Stimulated activated CD8-positive, alpha-beta memory T cell treated with anti-CD3 and anti-CD28 coated beads, Interleukin-2, amount 100 ng/mL, for 48 hours (primary cell): ENCODE results near the gene CDK2AP2.

ENCODE experiments used
- DNase-seq, 2 donors: peaks; one replicate each; pipeline ENCODE4 v3.0.0-alpha.2; 2020; ENCODE audit warnings: low read depth in 2 of 2

The CDK2AP2 gene

DNA sequence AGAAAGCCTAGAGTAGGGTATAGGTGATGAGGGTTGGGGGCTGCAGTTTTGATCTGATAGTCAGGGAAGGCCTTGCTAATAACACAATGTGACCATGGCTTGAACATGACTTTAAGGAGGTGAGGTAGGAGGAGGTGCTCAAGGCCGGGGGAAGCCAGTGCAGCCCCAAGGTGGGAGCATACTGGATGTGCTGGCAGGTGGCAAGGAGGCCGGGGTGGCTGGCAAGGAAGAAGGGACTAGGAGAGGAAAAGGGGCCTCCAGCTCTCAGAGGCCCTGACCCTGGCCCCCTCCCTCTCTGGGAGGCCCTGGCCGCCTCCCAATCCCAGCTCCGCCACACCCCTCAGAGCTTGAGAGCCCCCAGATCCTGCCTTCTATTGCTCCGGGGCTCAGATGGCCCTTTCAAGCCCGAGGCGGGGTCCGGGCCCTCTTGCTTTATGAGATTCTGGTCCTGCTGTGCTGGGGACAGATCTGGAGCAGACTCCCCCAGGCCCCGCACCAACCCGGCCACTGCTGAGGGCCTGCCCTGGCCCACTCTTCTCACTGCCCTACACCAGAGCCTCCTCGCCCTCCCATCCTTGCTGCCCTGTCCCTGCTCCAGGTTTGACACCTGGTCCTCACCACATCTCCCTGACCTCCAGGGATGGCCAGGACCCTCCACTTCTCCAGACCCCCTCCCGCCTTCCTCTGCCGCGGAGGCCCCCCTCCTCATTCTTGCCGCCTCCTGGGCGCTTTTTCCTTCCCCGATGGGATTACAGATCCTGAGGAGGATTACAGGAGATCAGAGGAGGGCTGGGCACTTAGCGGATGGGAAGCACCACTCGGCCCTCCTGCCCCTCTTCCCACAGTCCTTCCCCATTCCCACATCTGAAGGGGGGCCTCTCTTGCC, 4.6 kb downstream of the CDK2AP2 start:
- no peak for DNase-seq

DNA sequence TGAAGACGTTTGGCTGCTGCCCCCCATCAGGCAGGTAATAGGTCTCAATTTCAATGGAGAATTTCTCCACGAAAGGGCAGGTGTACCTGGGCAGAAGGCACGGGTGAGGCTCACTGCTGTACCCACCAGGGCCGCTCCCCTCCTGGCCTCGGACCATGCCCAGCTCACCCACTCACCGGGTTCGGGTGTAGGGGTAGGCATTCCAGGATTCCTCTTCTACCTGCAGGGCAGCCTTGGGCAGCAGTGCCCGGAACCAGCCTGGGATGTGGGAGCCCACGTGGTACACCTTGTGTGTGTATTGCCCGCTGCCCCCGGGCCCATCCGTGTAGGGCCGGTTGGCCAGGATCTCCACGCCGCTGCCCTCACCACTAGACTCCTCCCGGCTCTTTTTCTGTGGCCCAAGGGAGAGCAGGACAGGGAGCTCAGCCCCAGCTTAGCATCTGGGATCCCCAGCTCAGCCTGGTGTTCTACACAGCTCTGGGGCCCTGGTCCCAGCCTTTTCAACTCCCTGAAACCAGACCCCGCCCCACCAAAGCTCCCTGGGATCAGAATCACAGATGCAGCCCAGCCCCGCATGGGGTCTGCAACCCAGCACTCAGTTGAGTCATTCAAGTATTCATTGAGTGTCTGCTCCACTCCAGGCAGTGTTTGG, 5.5 kb downstream of the CDK2AP2 start:
- DNase-seq: no peak

DNA sequence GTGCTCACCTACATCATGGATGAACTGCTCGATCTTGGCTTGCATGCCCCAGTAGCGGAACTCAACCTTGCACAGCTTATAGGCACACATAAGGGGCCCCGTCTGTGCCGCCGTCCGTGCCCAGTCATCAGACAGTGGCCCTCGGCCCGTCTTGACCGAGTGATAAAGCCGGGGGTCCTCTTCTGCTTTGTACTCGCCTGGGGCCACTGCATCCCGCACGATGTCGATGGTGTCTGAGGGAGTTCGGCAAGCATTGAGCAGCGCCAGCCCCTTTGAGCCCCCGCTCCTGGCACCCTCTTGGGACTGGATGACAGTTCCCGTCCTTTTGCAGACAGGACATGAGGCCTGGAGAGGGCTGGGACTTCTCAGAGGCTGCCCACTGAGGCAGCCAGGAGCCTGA, 6.1 kb downstream of the CDK2AP2 start:
- no peak for DNase-seq

DNA sequence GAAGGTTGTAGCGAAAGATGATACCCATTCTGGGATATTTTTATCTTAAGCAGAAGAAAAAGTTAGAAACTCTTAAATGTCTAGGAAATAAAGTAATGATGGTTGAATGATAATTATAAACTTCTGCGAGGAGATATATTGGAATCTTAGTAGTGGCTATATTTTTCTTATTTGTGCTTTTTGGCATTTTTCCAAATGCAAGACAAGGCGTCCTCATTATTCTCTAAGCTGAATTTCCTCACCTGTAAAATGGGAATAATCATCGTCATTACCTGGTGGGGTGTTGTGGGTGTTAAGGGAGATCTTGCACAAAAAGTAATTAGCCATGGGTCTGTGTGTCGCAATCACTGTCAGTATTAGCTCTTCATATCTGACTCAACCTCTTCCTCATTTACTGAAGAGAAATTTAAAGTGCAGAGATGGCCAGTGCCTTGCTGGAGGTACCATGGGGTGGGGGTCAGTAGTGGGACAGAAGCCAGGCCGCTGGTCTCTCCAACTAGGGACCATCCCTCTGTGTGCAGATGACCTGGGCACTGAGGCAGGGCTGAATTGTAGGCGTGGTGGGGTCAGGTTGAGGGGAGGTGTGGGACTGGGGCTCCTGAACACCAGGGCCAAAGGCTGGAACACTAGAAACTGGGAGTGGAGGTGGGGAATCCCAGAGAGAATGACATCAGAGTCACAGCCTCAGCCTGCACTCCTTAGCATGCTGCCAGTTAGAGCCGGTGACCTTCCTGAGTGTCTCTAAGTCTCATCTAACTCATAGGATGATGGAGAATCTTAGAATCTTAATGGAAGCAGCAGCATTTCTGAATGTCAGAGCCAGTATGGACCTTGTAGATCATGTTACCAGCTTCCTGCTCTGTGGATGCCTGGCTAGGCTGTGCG, 6.9 kb downstream of the CDK2AP2 start:
- DNase-seq: no peak

DNA sequence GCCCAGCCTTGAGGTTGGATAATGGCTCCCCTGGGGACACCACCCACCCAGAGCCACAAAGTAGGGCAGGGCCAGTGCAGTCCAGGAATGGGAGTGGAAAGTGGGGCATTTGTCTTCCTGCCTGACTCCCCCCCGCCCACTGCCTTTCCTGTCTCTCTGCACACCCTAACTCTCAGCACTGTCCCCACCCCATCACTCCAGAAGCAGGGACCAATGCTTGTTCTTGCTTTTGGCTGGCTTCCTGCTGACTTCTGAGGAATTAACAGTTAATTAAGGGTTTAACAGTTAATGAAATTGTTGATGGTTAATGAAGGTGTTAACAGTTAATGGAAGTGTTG, 7.5 kb downstream of the CDK2AP2 start:
- no peak for DNase-seq

DNA sequence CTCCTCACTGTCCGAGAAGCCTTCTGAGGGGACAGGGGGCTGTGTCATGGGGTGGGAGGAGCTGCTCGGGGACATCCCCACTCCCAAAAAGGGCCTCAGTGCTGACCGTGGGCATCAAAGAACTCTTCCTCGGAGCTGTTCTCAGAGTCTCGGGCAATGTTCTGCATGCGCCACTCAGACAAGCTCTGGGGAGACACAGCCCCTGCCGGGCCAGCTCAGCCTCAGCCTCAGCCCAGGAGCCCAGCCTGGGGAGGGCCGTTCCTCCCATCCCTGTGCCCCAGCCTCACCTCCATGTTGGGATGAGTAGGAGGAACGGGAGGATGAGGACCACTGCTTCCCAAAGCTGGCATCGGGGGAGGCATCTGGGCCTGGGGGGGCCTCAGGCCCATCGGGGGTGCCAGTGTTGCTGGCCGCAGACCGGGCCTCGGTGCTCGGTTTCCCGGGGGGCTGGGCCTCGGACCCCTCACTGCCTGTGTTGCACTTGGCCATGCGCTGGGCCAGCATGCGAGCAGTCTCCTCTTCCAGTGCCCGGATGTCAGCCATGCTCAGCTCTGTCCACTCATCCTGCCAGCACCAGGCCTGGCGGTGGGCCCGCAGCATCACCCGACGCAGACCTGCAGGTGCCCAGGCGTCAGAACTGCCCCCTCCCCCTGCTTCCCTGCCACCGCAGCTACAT, 8.0 kb downstream of the CDK2AP2 start:
- DNase-seq: no peak

DNA sequence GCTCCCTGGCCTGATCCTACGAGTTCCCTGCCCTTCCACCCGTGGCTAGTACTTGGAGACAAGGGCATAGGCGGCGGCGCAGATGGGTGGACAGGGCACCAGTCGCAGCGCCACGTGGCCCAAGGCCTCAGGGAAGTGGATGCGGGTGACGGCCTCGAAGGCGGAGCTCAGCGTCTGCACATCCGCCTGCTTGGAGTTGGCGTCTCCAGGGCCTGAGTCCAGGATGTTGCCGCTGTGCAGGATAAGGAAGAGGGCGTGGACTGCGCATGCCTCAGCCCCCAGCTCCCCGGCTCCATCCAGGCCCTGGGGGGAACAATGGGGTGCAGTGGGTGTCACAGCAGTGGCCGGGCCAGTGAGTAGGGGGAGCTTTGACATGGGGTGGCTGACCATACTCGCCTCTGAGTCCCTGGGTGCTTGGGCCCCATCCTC, 9.4 kb downstream of the CDK2AP2 start:
- DNase-seq: no peak

DNA sequence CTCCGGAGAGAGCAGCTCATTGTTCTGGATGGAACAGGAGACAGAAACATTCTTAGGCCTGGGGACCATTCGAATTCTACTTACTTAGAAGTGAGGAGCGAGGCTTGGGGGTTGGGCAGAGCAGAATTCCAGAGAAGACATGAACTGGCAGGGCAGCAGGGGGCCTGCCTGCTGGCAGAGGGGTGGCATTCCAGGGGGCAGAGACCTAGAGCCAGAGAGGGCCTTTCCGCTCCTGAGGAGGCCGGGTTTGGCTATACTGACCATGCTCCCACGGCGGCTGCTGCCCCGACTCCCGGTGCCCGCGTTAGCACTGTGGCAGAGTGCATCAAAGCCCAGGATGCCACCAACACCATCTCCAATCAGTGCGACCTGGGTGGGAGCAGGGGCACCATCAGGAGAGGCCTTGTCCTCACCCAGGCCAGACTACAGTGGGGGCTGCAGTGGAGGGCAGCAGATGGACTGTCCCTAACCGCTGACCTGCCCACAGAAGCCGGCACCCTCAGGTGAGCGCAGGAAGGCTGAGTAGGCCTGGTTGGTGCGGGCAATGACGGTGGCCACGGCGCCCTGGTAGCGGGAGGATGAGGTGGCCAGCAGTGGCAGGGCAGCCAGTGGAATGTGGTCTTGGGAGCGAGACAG, 10.2 kb downstream of the CDK2AP2 start:
- DNase-seq: no peak

DNA sequence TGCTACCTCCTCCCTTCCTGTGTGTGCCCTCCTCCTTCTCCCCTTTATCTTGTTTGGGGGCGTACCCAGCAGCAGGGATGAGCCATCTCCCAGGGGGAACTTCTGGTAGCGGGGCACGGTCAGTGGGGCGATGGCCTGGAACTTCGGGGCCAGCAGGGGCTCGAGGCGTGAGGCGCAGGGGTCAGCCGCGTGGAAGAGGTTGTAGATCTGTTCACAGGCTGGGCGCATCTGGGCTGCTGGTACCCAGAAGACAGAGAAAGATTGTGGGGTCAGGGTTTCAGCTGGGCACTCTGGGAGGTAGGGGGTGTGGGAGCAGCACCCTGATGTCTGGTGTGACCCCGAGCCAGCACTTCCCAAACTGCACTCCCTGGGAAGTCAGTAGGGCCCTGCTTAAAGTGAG, 11.8 kb downstream of the CDK2AP2 start:
- no peak for DNase-seq

DNA sequence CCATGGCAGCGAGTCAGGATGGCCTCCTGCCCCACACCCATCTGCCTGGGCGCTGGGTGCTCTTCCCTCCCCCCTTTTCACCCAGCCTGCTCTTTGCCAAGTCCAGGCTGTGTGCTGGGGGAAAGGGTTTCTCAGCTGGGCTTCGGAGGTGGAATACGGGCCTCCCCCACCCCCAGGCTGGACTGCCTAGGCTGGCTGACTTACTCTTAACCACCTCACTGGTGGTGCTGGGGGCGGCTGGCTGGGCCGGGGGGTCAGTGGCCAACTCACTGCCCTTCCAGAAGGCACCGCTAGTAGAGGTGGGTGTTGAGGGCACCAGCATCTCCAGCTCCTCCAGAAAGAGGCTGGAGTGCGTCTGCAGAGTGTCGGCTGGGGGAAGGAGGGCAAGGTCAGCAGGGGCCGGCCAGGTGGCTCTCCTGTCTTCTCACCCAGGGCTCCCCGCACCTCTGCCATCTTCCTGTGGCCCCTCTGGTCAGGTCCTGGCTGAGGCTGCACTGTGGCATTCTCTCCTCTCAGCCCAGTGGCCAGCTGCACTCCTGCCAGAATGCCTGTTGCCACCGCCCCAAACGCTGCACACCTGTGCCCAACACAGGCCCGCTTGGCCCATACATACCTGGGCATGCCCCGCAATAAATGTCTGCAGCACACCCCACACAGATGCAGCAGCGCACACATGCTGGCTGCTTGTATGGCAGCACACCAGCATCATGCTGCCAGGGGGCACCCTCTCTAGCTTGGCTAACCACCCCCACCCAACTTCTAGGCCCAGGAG, 12.5 kb downstream of the CDK2AP2 start:
- no peak for DNase-seq

DNA sequence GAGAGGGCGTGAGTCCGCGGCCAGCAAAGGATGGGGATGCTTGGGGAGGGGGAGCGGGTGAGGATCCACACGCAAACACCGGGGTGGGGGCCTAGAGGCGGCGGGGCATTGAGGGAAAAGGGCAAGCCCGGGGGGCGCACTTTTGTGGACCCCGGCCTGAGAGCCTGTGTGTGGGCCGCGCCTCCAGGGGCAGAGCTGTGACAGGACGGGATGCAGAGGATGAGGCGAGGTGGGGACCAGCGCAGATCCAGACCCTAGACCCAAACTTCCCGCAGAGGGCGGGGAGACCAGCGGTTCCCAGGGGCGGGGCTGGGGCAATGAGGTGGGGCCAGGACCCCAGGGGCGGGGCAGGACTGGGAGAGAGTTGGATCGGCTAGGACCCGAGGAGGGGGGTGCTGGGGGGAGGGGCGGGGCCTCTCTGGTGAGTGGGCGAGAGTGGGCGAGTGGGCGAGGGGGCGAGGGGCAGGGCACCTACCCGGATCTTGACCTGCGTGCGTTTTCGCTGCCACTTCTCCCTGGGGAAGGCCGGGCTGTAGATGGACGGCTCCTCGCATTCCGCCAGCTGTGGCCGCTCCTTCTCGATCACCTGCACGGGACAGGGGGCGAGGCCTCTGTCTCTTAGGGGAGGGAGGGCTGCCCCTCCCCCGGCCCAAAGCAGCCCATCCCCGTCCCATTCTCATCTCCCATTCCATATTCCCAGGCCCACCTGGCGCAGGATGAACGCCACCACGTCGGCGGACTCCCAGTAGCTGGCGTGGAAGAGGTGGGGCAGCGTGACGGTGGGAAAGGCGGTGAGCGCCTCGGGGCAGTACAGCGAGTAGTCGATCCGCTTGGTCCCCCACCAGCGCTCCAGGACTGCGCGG, 13.4 kb downstream of the CDK2AP2 start:
- no peak for DNase-seq

DNA sequence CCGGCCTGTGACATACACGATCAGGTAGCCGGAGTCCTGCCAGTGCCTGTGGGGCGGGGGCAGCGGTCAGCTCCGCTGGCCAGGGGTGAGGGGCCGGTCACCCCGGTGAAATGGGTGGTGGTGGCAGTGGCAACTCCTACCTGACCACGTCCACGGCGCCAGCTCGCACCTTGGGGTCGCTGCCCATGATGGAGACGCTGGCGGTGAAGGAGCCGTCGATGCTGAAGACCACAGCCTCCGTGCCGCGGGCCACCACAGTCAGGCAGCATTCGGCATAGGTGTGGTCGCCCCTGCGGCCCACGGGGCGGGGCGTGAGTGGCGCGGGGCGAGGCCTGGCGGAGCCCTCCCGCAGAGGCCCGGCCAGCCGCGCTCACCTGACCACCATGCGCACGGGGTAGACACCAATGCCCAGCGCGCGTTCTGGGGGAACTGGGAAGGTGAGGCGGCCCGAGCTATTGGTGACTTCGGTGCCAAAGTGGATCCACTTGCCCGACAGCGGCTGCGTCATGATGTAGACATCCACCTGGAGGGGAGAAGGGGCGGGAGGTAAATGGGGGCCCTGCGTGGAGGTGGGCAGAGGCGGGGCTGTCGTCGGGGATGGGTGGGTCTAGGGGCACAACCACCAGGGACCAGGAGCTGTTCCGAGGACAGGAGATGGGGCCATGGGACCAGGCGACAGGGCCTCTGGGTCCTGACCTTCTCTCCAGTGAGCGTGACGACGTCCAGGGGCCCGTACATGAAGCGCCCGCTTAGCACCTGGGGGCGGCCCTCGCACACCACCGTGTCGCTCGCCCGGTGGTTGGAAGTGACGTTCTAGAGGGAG, 14.2 kb downstream of the CDK2AP2 start:
- no peak for DNase-seq

DNA sequence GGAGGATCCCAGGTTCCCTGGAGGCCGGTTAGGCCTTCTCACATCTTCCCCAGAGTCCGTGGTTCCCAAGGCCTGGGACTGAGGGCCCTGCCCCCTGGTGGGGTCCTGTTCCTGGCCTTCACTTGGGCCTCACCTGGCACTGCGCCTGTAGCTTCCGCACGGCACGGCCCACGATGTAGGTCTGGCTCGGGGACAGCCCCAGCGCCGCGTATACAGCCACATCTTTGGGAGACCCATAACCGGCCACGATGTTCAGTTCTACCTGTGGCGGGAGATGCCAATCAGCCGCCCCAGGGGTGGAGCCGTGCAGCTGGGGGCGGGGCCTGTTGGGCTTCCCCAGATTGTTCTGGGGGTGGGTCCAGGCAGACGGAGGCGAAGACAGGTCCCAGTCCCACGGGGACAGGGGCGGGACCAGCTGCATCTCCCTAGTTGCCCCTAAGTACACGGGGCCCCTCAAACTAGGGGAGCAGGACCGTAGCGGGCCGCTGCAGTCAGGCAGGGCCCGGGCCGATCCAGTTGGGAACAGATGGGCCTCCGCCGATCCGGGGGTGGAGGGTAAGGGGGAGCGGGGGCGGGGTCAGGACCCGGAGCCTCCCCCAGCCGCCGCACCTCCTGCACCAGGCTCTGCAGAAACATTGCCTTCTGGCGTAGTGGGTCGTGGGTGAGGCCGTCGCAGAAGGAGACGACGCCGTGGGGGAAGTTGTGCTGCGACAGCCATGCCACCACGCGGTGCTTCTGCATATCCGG, 15.0 kb downstream of the CDK2AP2 start:
- no peak for DNase-seq

DNA sequence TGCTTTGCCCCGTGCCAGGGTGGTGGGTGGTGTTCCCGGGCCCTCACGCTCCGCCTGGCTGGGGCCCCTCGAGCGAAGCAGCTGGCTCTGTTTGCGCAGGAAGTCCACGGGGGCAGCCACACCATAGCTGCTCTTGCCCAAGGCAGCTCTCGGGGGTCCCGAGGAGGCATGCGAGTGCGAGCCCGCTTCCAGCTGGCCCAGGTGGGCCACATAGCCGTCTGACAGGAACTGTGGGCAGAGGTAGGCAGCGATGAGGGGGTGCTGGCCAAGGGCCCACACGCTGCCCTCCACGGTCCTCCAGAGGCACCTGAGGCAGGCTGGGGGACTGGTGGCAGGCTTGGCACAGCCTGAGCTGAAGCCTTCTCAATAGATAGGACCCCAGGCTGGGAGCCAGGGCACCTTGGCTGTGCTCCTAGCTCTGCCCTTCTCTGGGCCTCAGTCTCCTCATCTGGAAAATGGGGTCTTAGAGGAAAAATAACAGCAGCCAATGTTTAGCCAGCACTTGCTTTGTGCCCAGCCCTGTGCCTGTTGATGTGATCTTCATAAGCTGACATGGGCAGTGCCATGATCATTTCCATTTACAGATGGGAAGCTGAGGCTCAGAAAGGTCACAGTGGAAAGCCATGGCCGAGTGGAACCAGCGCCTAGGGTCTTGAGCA, 15.8 kb downstream of the CDK2AP2 start:
- DNase-seq: no peak

DNA sequence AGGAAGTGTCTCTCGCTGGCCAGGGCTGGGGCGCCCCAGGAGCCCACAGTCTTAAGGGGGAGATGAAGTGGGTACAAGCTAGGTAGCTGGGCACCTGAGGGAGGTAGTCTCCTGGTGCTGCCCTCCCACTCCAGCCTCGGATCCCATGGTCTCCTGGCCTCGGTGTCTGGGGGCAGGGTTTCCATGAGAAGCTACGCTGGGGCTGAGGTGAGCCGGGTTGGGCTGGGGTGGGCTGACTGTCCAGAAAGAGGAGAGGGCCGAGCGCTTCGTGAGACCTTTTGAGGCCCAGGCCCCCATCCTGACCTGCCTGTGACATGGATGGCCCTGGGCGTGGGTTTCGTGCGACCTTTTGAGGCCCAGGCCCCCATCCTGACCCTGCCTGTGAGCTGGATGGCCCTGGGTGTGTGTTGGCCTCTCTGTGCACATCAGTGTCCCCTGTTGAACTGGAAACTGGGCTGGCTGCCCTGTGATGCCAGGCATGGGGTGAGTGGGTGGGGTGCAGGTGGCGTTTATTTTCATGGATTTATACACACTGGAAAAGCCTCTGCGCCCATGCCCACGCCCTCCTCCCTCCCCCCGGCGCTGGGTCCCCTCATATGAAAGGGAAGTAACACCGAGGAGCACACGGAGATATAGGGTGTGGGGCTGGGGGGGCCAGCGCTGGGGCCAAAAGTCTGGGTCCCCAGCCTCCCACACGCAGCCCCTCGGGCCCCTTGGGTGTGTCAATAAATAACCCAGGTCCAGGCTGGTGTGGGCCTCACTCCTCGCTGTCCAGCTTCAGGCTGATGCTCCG, 16.5 kb downstream of the CDK2AP2 start:
- DNase-seq: no peak

DNA sequence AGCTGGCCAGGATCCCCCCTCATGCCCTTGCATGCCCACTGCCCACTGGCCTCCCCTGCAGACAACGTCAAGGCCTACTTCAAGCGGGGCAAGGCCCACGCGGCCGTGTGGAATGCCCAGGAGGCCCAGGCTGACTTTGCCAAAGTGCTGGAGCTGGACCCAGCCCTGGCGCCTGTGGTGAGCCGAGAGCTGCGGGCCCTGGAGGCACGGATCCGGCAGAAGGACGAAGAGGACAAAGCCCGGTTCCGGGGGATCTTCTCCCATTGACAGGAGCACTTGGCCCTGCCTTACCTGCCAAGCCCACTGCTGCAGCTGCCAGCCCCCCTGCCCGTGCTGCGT, 17.3 kb downstream of the CDK2AP2 start:
- no peak for DNase-seq
